Measurements from ENCODE around the gene RC3H1.
"Not testable (repeated sequence)": the region's sequence is repeated elsewhere in the genome, so short reads cannot be mapped to it uniquely, and the experiment has no call there.

The RC3H1 gene

DNA sequence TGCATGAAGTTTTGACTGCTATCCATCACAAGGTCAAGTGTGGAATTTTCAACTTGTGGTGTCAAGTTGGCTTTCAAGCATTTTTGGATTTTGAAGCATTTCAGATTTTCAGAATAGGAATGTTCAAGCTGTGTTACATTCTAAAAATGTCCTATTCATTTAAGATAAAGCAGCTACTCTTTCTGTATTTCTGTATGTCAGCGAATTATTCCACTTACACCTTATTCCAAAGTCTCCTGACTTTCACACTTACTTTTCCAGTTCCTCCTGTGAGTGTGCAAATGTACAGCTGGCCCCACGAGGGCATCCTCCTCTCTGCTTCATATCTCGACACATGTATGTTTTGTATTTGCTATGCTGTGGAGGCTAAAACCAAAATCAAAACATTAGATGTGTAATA lies 51.9 kb downstream of the RC3H1 start:
- no CpG with 5 or more reads among the region's 3 CpGs for WGBS (ENCODE audit: insufficient coverage)
- H3K36me3 ChIP-seq (ENCODE audit: control insufficient read depth in 4 of 4, insufficient read depth in 4 of 4, low read length in 3 of 4): peaks cover 25 to 78% (median 51%) of the 10 kb centered on the region in 4 experiments
- H3K4me1 ChIP-seq (ENCODE audit: control extremely low read depth in 1 of 4, control insufficient read depth in 4 of 4, insufficient read depth in 4 of 4, low read length in 3 of 4): no peaks in the 10 kb centered on the region
- no peaks in the 10 kb centered on the region for H3K9me3 ChIP-seq (ENCODE audit: control extremely low read depth in 1 of 5, control insufficient read depth in 4 of 5, insufficient read depth in 2 of 5, low read depth in 1 of 5, low read length in 4 of 5)
- H3K27me3 ChIP-seq (replicated peaks in 2 of 5; ENCODE audit: control insufficient read depth in 4 of 5, insufficient read depth in 5 of 5, low read length in 4 of 5): no peaks in the 10 kb centered on the region
- ChIA-PET CTCF (interaction anchor here (0.6 to 1.5 kb wide), 2 partner anchors 32 to 46 kb away, joined by 3 to 5 read pairs; no protein-coding TSS in a partner anchor), POLR2A (interaction anchor here (0.7 kb wide), 1 partner anchor 20 kb away, joined by 3 read pairs; no protein-coding TSS in a partner anchor)
- H3K4me3 ChIP-seq (ENCODE audit: control insufficient read depth in 1 of 7, extremely low read depth in 1 of 7, insufficient read depth in 4 of 7, low read depth in 2 of 7, low read length in 6 of 7): no peak overlapping the region
- no peak for DNase-seq
- H3K27ac ChIP-seq (ENCODE audit: insufficient read depth in 1 of 2, low read depth in 1 of 2, low read length in 2 of 2, poor library complexity in 1 of 2, severe bottlenecking in 2 of 2): no peak overlapping the region

DNA sequence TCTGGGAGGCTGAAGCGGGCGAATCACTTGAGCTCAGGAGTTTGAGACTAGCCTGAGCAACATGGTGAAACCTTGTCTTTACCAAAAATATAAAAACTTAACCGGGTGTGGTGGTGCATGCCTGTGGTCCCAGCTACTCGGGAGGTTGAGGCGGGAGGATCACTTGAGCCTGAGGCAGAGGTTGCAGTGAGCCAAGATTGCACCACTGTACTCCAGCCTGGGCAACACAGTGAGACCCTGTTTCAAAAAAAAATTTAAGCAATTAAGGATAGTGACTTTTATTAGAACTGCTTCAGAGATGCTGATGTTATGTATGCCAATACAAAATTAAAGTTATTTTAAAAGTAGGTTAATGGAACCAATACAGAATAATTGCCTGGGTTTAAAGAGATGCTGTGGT lies 56.3 kb downstream of the RC3H1 start:
- POLR2A ChIA-PET: interaction anchor here (1.0 kb wide), 1 partner anchor 9 kb away, joined by 3 read pairs; no protein-coding TSS in a partner anchor
- H3K36me3 ChIP-seq (ENCODE audit: control insufficient read depth in 4 of 4, insufficient read depth in 4 of 4, low read length in 3 of 4): peaks cover 26 to 80% (median 54%) of the 10 kb centered on the region in 4 experiments
- DNase-seq; H3K9me3 ChIP-seq (ENCODE audit: control extremely low read depth in 1 of 5, control insufficient read depth in 4 of 5, insufficient read depth in 2 of 5, low read depth in 1 of 5, low read length in 4 of 5); H3K27ac ChIP-seq (ENCODE audit: insufficient read depth in 1 of 2, low read depth in 1 of 2, low read length in 2 of 2, poor library complexity in 1 of 2, severe bottlenecking in 2 of 2); H3K4me1 ChIP-seq (ENCODE audit: control extremely low read depth in 1 of 4, control insufficient read depth in 4 of 4, insufficient read depth in 4 of 4, low read length in 3 of 4); H3K27me3 ChIP-seq (replicated peaks in 2 of 5; ENCODE audit: control insufficient read depth in 4 of 5, insufficient read depth in 5 of 5, low read length in 4 of 5); H3K4me3 ChIP-seq (ENCODE audit: control insufficient read depth in 1 of 7, extremely low read depth in 1 of 7, insufficient read depth in 4 of 7, low read depth in 2 of 7, low read length in 6 of 7); CTCF ChIA-PET: not testable (repeated sequence)
- 100% methylated on average over 3 of the region's 5 CpGs for WGBS (ENCODE audit: insufficient coverage)

DNA sequence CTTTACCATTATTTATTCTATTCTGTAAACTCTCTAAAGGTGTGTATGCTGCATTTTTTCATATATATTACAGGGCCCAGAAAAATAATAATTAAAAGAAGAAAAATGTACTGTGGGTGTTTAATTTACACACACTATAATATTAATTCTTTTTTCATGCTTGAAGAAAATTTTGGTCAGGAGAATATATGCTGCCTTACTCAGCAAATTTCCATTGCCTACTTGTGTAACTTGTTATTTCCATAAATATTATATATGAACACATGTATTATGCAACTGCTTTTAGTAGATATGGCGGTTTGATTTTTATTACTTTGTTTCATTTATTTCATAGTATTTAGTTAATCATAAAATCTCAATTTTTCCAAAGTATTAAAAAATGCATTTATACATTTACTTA lies 58.7 kb downstream of the RC3H1 start:
- WGBS (ENCODE audit: insufficient coverage): no CpG with 5 or more reads among the region's 1 CpG
- DNase-seq: no peak
- Histone ChIP-seq H3K27ac (ENCODE audit: insufficient read depth in 1 of 2, low read depth in 1 of 2, low read length in 2 of 2, poor library complexity in 1 of 2, severe bottlenecking in 2 of 2) (no peak overlapping the region), H3K4me1 (ENCODE audit: control extremely low read depth in 1 of 4, control insufficient read depth in 4 of 4, insufficient read depth in 4 of 4, low read length in 3 of 4) (peaks cover 0 to 14% (median 4%) of the 10 kb centered on the region in 4 experiments), H3K27me3 (replicated peaks in 2 of 5; ENCODE audit: control insufficient read depth in 4 of 5, insufficient read depth in 5 of 5, low read length in 4 of 5) (no peaks in the 10 kb centered on the region), H3K9me3 (ENCODE audit: control extremely low read depth in 1 of 5, control insufficient read depth in 4 of 5, insufficient read depth in 2 of 5, low read depth in 1 of 5, low read length in 4 of 5) (no peaks in the 10 kb centered on the region), H3K36me3 (ENCODE audit: control insufficient read depth in 4 of 4, insufficient read depth in 4 of 4, low read length in 3 of 4) (peaks cover 23 to 73% (median 51%) of the 10 kb centered on the region in 4 experiments), H3K4me3 (ENCODE audit: control insufficient read depth in 1 of 7, extremely low read depth in 1 of 7, insufficient read depth in 4 of 7, low read depth in 2 of 7, low read length in 6 of 7) (no peak overlapping the region)
- ChIA-PET POLR2A (no interaction called here), CTCF (no interaction called here)

DNA sequence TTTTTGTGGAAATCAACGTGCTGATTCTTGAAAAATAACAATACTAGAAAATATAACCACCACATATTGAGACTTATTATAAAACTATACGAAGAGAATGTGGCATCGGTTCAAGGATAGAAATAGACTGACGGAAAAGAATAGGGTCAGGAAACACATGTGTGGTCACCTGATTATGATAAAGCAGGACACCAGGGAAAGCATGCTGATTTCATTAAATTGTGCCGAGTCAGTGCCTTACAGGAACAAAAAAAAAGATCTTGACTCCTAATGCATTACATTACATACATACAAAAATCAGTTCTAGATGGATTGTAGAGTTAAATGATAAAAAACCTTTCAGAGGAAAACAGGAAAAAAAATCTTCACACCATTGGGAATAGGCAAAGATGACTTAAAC lies 61.5 kb downstream of the RC3H1 start:
- peak; percentile 23 to 63 (median 57) for DNase-seq
- peak overlapping the region; percentile 6 to 63 for H3K27ac ChIP-seq (ENCODE audit: insufficient read depth in 1 of 2, low read depth in 1 of 2, low read length in 2 of 2, poor library complexity in 1 of 2, severe bottlenecking in 2 of 2)
- POLR2A ChIA-PET: no interaction called here
- H3K36me3 ChIP-seq (ENCODE audit: control insufficient read depth in 4 of 4, insufficient read depth in 4 of 4, low read length in 3 of 4): peaks cover 20 to 70% (median 46%) of the 10 kb centered on the region in 4 experiments
- H3K4me1 ChIP-seq (ENCODE audit: control extremely low read depth in 1 of 4, control insufficient read depth in 4 of 4, insufficient read depth in 4 of 4, low read length in 3 of 4): peaks cover 0 to 14% (median 4%) of the 10 kb centered on the region in 4 experiments
- no peaks in the 10 kb centered on the region for H3K27me3 ChIP-seq (replicated peaks in 2 of 5; ENCODE audit: control insufficient read depth in 4 of 5, insufficient read depth in 5 of 5, low read length in 4 of 5)
- no peak overlapping the region for H3K4me3 ChIP-seq (ENCODE audit: control insufficient read depth in 1 of 7, extremely low read depth in 1 of 7, insufficient read depth in 4 of 7, low read depth in 2 of 7, low read length in 6 of 7)
- no peaks in the 10 kb centered on the region for H3K9me3 ChIP-seq (ENCODE audit: control extremely low read depth in 1 of 5, control insufficient read depth in 4 of 5, insufficient read depth in 2 of 5, low read depth in 1 of 5, low read length in 4 of 5)
- 14% methylated on average over 1 of the region's 5 CpGs for WGBS (ENCODE audit: insufficient coverage)
- CTCF ChIA-PET: no interaction called here

DNA sequence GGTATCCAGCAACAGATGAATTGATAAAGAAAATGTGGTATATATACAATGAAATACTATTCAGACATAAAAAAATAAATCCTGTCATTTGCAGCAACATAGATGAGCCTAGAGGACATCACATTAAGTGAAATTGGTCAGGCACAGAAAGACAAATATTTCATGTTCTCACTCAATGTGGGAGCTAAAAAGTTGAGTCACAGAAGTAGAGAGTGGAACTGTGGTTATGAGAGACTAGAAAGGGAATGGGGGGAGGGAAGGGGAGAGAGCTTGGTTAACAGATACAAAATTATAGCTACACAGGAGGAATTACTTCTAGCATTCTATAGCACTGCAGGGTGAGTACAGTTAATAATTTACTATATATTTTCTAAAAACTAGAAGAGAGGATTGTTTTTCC lies 68.0 kb downstream of the RC3H1 start:
- H3K4me1 ChIP-seq (ENCODE audit: control extremely low read depth in 1 of 4, control insufficient read depth in 4 of 4, insufficient read depth in 4 of 4, low read length in 3 of 4): no peaks in the 10 kb centered on the region
- DNase-seq: no peak
- no peak overlapping the region for H3K27ac ChIP-seq (ENCODE audit: insufficient read depth in 1 of 2, low read depth in 1 of 2, low read length in 2 of 2, poor library complexity in 1 of 2, severe bottlenecking in 2 of 2)
- no peaks in the 10 kb centered on the region for H3K9me3 ChIP-seq (ENCODE audit: control extremely low read depth in 1 of 5, control insufficient read depth in 4 of 5, insufficient read depth in 2 of 5, low read depth in 1 of 5, low read length in 4 of 5)
- ChIA-PET POLR2A (no interaction called here), CTCF (no interaction called here)
- no peak overlapping the region for H3K4me3 ChIP-seq (ENCODE audit: control insufficient read depth in 1 of 7, extremely low read depth in 1 of 7, insufficient read depth in 4 of 7, low read depth in 2 of 7, low read length in 6 of 7)
- H3K27me3 ChIP-seq (replicated peaks in 2 of 5; ENCODE audit: control insufficient read depth in 4 of 5, insufficient read depth in 5 of 5, low read length in 4 of 5): no peaks in the 10 kb centered on the region
- H3K36me3 ChIP-seq (ENCODE audit: control insufficient read depth in 4 of 4, insufficient read depth in 4 of 4, low read length in 3 of 4): peaks cover 17 to 78% (median 43%) of the 10 kb centered on the region in 4 experiments

DNA sequence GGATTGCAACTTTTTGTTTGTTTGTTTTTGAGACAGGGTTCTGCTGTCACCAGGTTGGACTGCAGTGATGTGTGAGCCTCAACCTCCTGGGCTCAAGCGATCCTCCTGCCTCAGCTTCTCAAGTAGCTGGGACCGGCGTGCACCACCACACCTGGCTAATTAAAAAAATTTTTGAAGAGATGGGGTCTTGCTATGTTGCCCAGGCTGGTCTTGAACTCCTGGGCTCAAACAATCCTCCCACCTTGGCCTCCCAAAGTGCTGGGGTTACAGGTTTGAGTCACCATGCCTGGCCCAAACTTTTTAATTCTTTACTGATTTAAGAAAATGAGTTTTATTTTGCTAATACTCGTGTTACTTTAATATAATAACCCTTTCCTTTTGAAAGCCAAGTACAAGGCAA lies 73.6 kb downstream of the RC3H1 start:
- ChIA-PET CTCF (no interaction called here), POLR2A (no interaction called here)
- no CpG with 5 or more reads among the region's 4 CpGs for WGBS (ENCODE audit: insufficient coverage)
- no peak for DNase-seq
- H3K27me3 ChIP-seq (replicated peaks in 2 of 5; ENCODE audit: control insufficient read depth in 4 of 5, insufficient read depth in 5 of 5, low read length in 4 of 5): no peaks in the 10 kb centered on the region
- H3K36me3 ChIP-seq (ENCODE audit: control insufficient read depth in 4 of 4, insufficient read depth in 4 of 4, low read length in 3 of 4): peaks cover 21 to 82% (median 47%) of the 10 kb centered on the region in 4 experiments
- H3K4me1 ChIP-seq (ENCODE audit: control extremely low read depth in 1 of 4, control insufficient read depth in 4 of 4, insufficient read depth in 4 of 4, low read length in 3 of 4): no peaks in the 10 kb centered on the region
- H3K27ac ChIP-seq (ENCODE audit: insufficient read depth in 1 of 2, low read depth in 1 of 2, low read length in 2 of 2, poor library complexity in 1 of 2, severe bottlenecking in 2 of 2): no peak overlapping the region
- no peaks in the 10 kb centered on the region for H3K9me3 ChIP-seq (ENCODE audit: control extremely low read depth in 1 of 5, control insufficient read depth in 4 of 5, insufficient read depth in 2 of 5, low read depth in 1 of 5, low read length in 4 of 5)
- H3K4me3 ChIP-seq (ENCODE audit: control insufficient read depth in 1 of 7, extremely low read depth in 1 of 7, insufficient read depth in 4 of 7, low read depth in 2 of 7, low read length in 6 of 7): no peak overlapping the region

DNA sequence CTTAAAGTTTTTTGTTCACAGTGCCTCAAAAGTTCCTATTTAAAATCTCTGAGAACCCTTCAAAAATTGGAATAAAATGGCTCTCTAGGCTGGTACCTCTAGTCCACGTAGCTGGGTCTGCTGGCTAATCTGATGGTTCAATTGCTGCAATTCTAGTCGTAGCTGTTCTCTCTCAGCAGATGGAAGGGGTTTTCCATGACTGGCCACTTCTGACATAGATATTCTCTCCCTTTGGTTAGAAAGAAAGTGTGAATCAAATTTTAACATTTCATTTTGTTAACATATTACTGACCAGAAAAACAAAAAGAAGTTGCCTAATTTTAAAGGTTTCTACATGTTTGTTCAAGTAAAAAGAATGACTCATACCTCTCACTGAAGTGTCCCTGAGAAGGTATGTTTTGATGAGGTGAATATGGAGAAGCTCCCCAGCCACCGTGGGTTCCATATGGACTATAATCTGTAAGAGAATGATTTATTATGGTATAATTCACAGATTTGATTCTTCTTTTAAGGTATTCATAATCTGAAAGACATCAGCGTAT lies 75.7 kb downstream of the RC3H1 start:
- WGBS (ENCODE audit: insufficient coverage): 100% methylated on average over 2 of the region's 4 CpGs
- no peak overlapping the region for H3K27ac ChIP-seq (ENCODE audit: insufficient read depth in 1 of 2, low read depth in 1 of 2, low read length in 2 of 2, poor library complexity in 1 of 2, severe bottlenecking in 2 of 2)
- no peaks in the 10 kb centered on the region for H3K4me1 ChIP-seq (ENCODE audit: control extremely low read depth in 1 of 4, control insufficient read depth in 4 of 4, insufficient read depth in 4 of 4, low read length in 3 of 4)
- H3K27me3 ChIP-seq (replicated peaks in 2 of 5; ENCODE audit: control insufficient read depth in 4 of 5, insufficient read depth in 5 of 5, low read length in 4 of 5): no peaks in the 10 kb centered on the region
- H3K9me3 ChIP-seq (ENCODE audit: control extremely low read depth in 1 of 5, control insufficient read depth in 4 of 5, insufficient read depth in 2 of 5, low read depth in 1 of 5, low read length in 4 of 5): no peaks in the 10 kb centered on the region
- POLR2A ChIA-PET: interaction anchor here (0.6 kb wide), 1 partner anchor 481 kb away, joined by 3 read pairs; no protein-coding TSS in a partner anchor
- CTCF ChIA-PET: no interaction called here
- H3K36me3 ChIP-seq (ENCODE audit: control insufficient read depth in 4 of 4, insufficient read depth in 4 of 4, low read length in 3 of 4): peaks cover 23 to 87% (median 49%) of the 10 kb centered on the region in 4 experiments
- H3K4me3 ChIP-seq (ENCODE audit: control insufficient read depth in 1 of 7, extremely low read depth in 1 of 7, insufficient read depth in 4 of 7, low read depth in 2 of 7, low read length in 6 of 7): no peak overlapping the region
- DNase-seq: no peak

Measured in common myeloid progenitor, CD34-positive (primary cell).